Nephron (organoid): Measurements from ENCODE around the gene VPS35L.
A peak's percentile ranks its signal among the peaks of the same experiment; 100 is the strongest.

ENCODE experiments used
- H3K27ac Mint-ChIP-seq, 3 experiments: 2 replicates each; pipeline ENCODE4 v1.8.0; 2020; ENCODE audit warnings: mixed read lengths in 3 of 3, mild to moderate bottlenecking in 2 of 3, moderate library complexity in 1 of 3
- H3K27me3 Mint-ChIP-seq: 2 replicates; pipeline ENCODE4 v1.8.0; 2021; ENCODE audit warnings: low read depth, mild to moderate bottlenecking, moderate library complexity, mixed read lengths
- H3K36me3 Mint-ChIP-seq: 2 replicates; pipeline ENCODE4 v1.8.0; 2020; ENCODE audit warnings: low read depth, mixed read lengths
- H3K4me1 Mint-ChIP-seq: 2 replicates; pipeline ENCODE4 v1.8.0; 2020; ENCODE audit warnings: mixed read lengths
- H3K4me3 Mint-ChIP-seq, 3 experiments: 2 replicates each; pipeline ENCODE4 v1.8.0; 2020; ENCODE audit warnings: mild to moderate bottlenecking in 3 of 3, mixed read lengths in 3 of 3, moderate library complexity in 2 of 3
- H3K9me3 Mint-ChIP-seq: 2 replicates; pipeline ENCODE4 v1.8.0; 2020; ENCODE audit warnings: mixed read lengths
- CTCF ChIP-seq, 3 experiments: fragments of 200-600 bp; sonication (generic); IDR thresholded peaks; one replicate each; pipeline ENCODE4 v1.5.0; 2021; ENCODE audit warnings: antibody characterized with exemption in 3 of 3; ENCODE audit not compliant: unreplicated experiment in 3 of 3

The VPS35L gene

GRCh38 chr16:19567560-19567959, 12.1 kb downstream of the VPS35L start:
- Mint-ChIP-seq H3K27ac (no peak overlapping the region), H3K4me1 (no peaks in the 10 kb centered on the region), H3K27me3 (no peaks in the 10 kb centered on the region), H3K9me3 (peaks cover 10% of the 10 kb centered on the region), H3K4me3 (no peak overlapping the region), H3K36me3 (peaks cover 52% of the 10 kb centered on the region)
- TF ChIP-seq CTCF (IDR thresholded peaks at IDR 0.05; ENCODE audit: unreplicated experiment in 3 of 3), result no peak

DNA sequence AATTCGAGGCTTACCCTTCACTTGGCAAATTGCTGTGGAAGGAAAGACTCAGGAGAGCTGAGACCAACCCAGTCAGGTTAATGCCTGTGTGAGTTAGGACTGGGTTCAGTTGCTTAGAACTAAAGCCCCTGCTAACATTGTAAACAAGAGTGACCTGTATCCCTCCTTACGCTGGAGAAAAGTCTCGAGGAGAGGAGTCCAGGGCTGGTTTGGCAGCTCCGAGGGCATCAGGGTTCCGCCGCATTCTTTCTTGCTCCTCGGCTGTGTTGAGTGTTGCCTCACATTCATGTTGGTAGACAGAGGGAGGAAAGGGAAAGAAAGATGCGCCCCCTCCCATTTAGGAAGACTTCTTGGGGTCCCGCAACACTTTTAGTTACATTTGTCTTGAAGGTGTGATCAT, 18.5 kb downstream of the VPS35L start:
- no peak overlapping the region for H3K4me3 Mint-ChIP-seq
- no peaks in the 10 kb centered on the region for H3K27me3 Mint-ChIP-seq
- no peak for TF ChIP-seq CTCF (IDR thresholded peaks at IDR 0.05; ENCODE audit: unreplicated experiment in 3 of 3)
- H3K36me3 Mint-ChIP-seq, result peaks cover 59% of the 10 kb centered on the region
- H3K4me1 Mint-ChIP-seq, result no peaks in the 10 kb centered on the region
- H3K9me3 Mint-ChIP-seq, result peaks cover 6% of the 10 kb centered on the region
- H3K27ac Mint-ChIP-seq, result no peak overlapping the region

DNA sequence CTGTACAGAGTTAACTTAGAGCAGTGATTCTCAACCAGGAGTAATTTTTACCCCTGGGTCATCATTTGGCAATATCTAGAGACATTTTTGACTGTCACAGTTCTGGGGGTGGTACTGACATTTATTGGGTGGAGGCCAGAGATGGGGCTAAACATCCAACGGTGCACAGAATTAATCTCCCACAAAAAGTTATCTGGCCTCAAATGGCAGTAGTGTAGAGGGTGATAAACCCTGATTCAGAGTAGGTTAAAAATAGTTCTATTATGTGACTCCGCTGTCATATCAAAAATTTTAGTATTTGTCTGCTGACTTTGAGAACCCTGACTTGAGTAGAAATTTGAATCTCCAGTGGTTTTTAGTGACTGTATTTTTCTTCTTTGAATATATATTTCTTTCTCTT, 19.1 kb downstream of the VPS35L start:
- Mint-ChIP-seq H3K9me3 (peaks cover 6% of the 10 kb centered on the region), H3K27ac (no peak overlapping the region)
- TF ChIP-seq CTCF (IDR thresholded peaks at IDR 0.05; ENCODE audit: unreplicated experiment in 3 of 3), result no peak

DNA sequence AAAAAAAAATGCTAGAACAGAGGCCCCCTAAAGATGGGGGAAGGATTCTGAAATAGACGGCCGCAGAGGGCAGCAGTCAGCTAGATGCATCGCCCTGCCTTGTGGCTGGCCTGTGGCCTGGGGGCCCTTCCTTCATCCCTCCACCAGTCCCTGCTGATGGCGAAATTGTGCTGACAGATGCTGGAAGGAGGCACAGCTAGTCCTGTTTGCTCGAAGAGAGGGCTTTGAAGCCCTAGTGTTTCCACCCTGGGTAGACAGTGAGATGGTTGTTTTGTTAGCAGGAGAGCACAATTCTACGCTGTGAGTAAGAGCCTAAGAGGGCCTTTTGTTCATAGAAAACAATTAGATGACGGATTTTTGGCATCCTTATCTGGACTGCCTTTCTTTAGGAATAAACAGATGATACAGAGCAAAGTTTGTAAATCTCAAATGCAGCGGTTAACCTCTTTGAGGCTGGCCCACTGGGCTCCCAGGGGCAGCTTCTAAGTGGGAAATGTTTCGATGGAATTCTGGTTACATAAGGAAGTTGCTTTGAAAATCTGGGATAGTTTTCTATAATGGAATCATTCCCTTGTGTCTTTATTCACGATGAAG, 23.0 kb downstream of the VPS35L start:
- peaks cover 17% of the 10 kb centered on the region for H3K9me3 Mint-ChIP-seq
- TF ChIP-seq CTCF (IDR thresholded peaks at IDR 0.05; ENCODE audit: unreplicated experiment in 3 of 3), result no peak
- H3K27ac Mint-ChIP-seq, result peak overlapping the region in 2 of 3 experiments; percentile 65 to 81
- H3K4me1 Mint-ChIP-seq, result no peaks in the 10 kb centered on the region
- H3K36me3 Mint-ChIP-seq, result peaks cover 83% of the 10 kb centered on the region
- H3K27me3 Mint-ChIP-seq, result no peaks in the 10 kb centered on the region
- no peak overlapping the region for H3K4me3 Mint-ChIP-seq

More for the DNA sequence above, 19.1 kb downstream of the VPS35L start:
- no peak overlapping the region for H3K4me3 Mint-ChIP-seq
- no peaks in the 10 kb centered on the region for H3K27me3 Mint-ChIP-seq
- H3K36me3 Mint-ChIP-seq, result peaks cover 58% of the 10 kb centered on the region
- H3K4me1 Mint-ChIP-seq, result no peaks in the 10 kb centered on the region

- Mint-ChIP-seq H3K27ac (peak overlapping the region in 1 of 3 experiments; percentile 73), H3K27me3 (no peaks in the 10 kb centered on the region), H3K9me3 (peaks cover 17% of the 10 kb centered on the region), H3K4me3 (no peak overlapping the region), H3K36me3 (peaks cover 87% of the 10 kb centered on the region), H3K4me1 (no peaks in the 10 kb centered on the region)
- TF ChIP-seq CTCF (IDR thresholded peaks at IDR 0.05; ENCODE audit: unreplicated experiment in 3 of 3), result no peak
Observed at GRCh38 chr16:19582050-19582831, 26.7 kb downstream of the VPS35L start.
